ENCODE measurements around the gene CCDC122.

CCDC122 gene

GRCh38 chr13:43910856-43911255 lies 31.3 kb upstream of the CCDC122 start:
- H3K36me3 ChIP-seq (ENCODE audit: insufficient read depth, low read length), result no peaks in the 10 kb centered on the region
- no peak overlapping the region for H3K27ac ChIP-seq
- H3K4me3 ChIP-seq, result no peak overlapping the region
- H3K9ac ChIP-seq (ENCODE audit: insufficient read length), result no peak overlapping the region
- H3K9me3 ChIP-seq (ENCODE audit: low read depth, low read length), result no peaks in the 10 kb centered on the region
- TF ChIP-seq POLR2AphosphoS5 (IDR thresholded peaks at IDR 0.05; ENCODE audit: borderline replicate concordance, low read depth, low read length) (no peak), FOXP2 (optimal IDR thresholded peaks at IDR 0.05; ENCODE audit: control extremely low read depth, extremely low read length, insufficient read depth) (no peak), EZH2 (IDR thresholded peaks at IDR 0.05) (no peak)
- DNase-seq (ENCODE audit: low read depth, low spot score), result no peak

- Histone ChIP-seq H3K27ac (no peak overlapping the region), H3K9ac (ENCODE audit: insufficient read length) (no peak overlapping the region), H3K36me3 (ENCODE audit: insufficient read depth, low read length) (no peaks in the 10 kb centered on the region), H3K9me3 (ENCODE audit: low read depth, low read length) (no peaks in the 10 kb centered on the region), H3K4me3 (no peak overlapping the region)
- TF ChIP-seq FOXP2 (optimal IDR thresholded peaks at IDR 0.05; ENCODE audit: control extremely low read depth, extremely low read length, insufficient read depth) (no peak), POLR2AphosphoS5 (IDR thresholded peaks at IDR 0.05; ENCODE audit: borderline replicate concordance, low read depth, low read length) (no peak), EZH2 (IDR thresholded peaks at IDR 0.05) (no peak)
- no peak for DNase-seq (ENCODE audit: low read depth, low spot score)
These were observed 28.9 kb upstream of the CCDC122 start for GRCh38 chr13:43908156-43909126.

GRCh38 chr13:43905435-43906031 lies 26.0 kb upstream of the CCDC122 start:
- no peak overlapping the region for H3K9ac ChIP-seq (ENCODE audit: insufficient read length)
- DNase-seq (ENCODE audit: low read depth, low spot score), result peak; percentile 53
- H3K36me3 ChIP-seq (ENCODE audit: insufficient read depth, low read length), result no peaks in the 10 kb centered on the region
- H3K9me3 ChIP-seq (ENCODE audit: low read depth, low read length), result no peaks in the 10 kb centered on the region
- no peak overlapping the region for H3K4me3 ChIP-seq
- H3K27ac ChIP-seq, result no peak overlapping the region
- TF ChIP-seq EZH2 (IDR thresholded peaks at IDR 0.05), result no peak
- TF ChIP-seq POLR2AphosphoS5 (IDR thresholded peaks at IDR 0.05; ENCODE audit: borderline replicate concordance, low read depth, low read length), result no peak
- no peak for TF ChIP-seq FOXP2 (optimal IDR thresholded peaks at IDR 0.05; ENCODE audit: control extremely low read depth, extremely low read length, insufficient read depth)

- Histone ChIP-seq H3K4me3 (no peak overlapping the region), H3K9me3 (ENCODE audit: low read depth, low read length) (no peaks in the 10 kb centered on the region), H3K36me3 (ENCODE audit: insufficient read depth, low read length) (no peaks in the 10 kb centered on the region), H3K9ac (ENCODE audit: insufficient read length) (no peak overlapping the region), H3K27ac (no peak overlapping the region)
- TF ChIP-seq POLR2AphosphoS5 (IDR thresholded peaks at IDR 0.05; ENCODE audit: borderline replicate concordance, low read depth, low read length) (no peak), EZH2 (IDR thresholded peaks at IDR 0.05) (no peak), FOXP2 (optimal IDR thresholded peaks at IDR 0.05; ENCODE audit: control extremely low read depth, extremely low read length, insufficient read depth) (no peak)
- no peak for DNase-seq (ENCODE audit: low read depth, low spot score)
These were observed 16.4 kb upstream of the CCDC122 start for GRCh38 chr13:43895940-43896339.

GRCh38 chr13:43894438-43894837 lies 14.9 kb upstream of the CCDC122 start:
- no peak for DNase-seq (ENCODE audit: low read depth, low spot score)
- TF ChIP-seq FOXP2 (optimal IDR thresholded peaks at IDR 0.05; ENCODE audit: control extremely low read depth, extremely low read length, insufficient read depth) (no peak), EZH2 (IDR thresholded peaks at IDR 0.05) (no peak), POLR2AphosphoS5 (IDR thresholded peaks at IDR 0.05; ENCODE audit: borderline replicate concordance, low read depth, low read length) (no peak)
- no peak overlapping the region for H3K4me3 ChIP-seq

GRCh38 chr13:43884222-43884621 lies 4.7 kb upstream of the CCDC122 start:
- H3K36me3 ChIP-seq (ENCODE audit: insufficient read depth, low read length), result no peaks in the 10 kb centered on the region
- no peak overlapping the region for H3K4me3 ChIP-seq
- H3K27ac ChIP-seq, result no peak overlapping the region
- no peak overlapping the region for H3K9ac ChIP-seq (ENCODE audit: insufficient read length)
- no peaks in the 10 kb centered on the region for H3K9me3 ChIP-seq (ENCODE audit: low read depth, low read length)
- no peak for DNase-seq (ENCODE audit: low read depth, low spot score)
- TF ChIP-seq EZH2 (IDR thresholded peaks at IDR 0.05) (no peak), FOXP2 (optimal IDR thresholded peaks at IDR 0.05; ENCODE audit: control extremely low read depth, extremely low read length, insufficient read depth) (no peak), POLR2AphosphoS5 (IDR thresholded peaks at IDR 0.05; ENCODE audit: borderline replicate concordance, low read depth, low read length) (no peak)

More at GRCh38 chr13:43894438-43894837, 14.9 kb upstream of the CCDC122 start:
- H3K27ac ChIP-seq, result no peak overlapping the region
- H3K9ac ChIP-seq (ENCODE audit: insufficient read length), result no peak overlapping the region
- H3K9me3 ChIP-seq (ENCODE audit: low read depth, low read length), result no peaks in the 10 kb centered on the region
- H3K36me3 ChIP-seq (ENCODE audit: insufficient read depth, low read length), result no peaks in the 10 kb centered on the region

- Histone ChIP-seq H3K9ac (ENCODE audit: insufficient read length) (no peak overlapping the region), H3K9me3 (ENCODE audit: low read depth, low read length) (no peaks in the 10 kb centered on the region), H3K4me3 (no peak overlapping the region), H3K36me3 (ENCODE audit: insufficient read depth, low read length) (no peaks in the 10 kb centered on the region), H3K27ac (no peak overlapping the region)
- TF ChIP-seq EZH2 (IDR thresholded peaks at IDR 0.05), result no peak
- TF ChIP-seq FOXP2 (optimal IDR thresholded peaks at IDR 0.05; ENCODE audit: control extremely low read depth, extremely low read length, insufficient read depth), result no peak
- no peak for TF ChIP-seq POLR2AphosphoS5 (IDR thresholded peaks at IDR 0.05; ENCODE audit: borderline replicate concordance, low read depth, low read length)
- DNase-seq (ENCODE audit: low read depth, low spot score), result no peak
These were observed 4.1 kb upstream of the CCDC122 start for GRCh38 chr13:43883631-43884030.

- H3K9me3 ChIP-seq (ENCODE audit: low read depth, low read length), result no peaks in the 10 kb centered on the region
- H3K4me3 ChIP-seq, result no peak overlapping the region
- TF ChIP-seq FOXP2 (optimal IDR thresholded peaks at IDR 0.05; ENCODE audit: control extremely low read depth, extremely low read length, insufficient read depth), result no peak
- no peak for TF ChIP-seq EZH2 (IDR thresholded peaks at IDR 0.05)
- TF ChIP-seq POLR2AphosphoS5 (IDR thresholded peaks at IDR 0.05; ENCODE audit: borderline replicate concordance, low read depth, low read length), result no peak
- no peaks in the 10 kb centered on the region for H3K36me3 ChIP-seq (ENCODE audit: insufficient read depth, low read length)
- no peak overlapping the region for H3K9ac ChIP-seq (ENCODE audit: insufficient read length)
- no peak for DNase-seq (ENCODE audit: low read depth, low spot score)
- no peak overlapping the region for H3K27ac ChIP-seq
These were observed 2.0 kb upstream of the CCDC122 start for GRCh38 chr13:43881580-43881979.
